ENCODE measurements around the gene LILRB2.

Gene LILRB2

GRCh38 chr19:54316746-54317107, 35.8 kb upstream of the LILRB2 start:
- TF ChIP-seq TSHZ2 (CRISPR knock-in tag; IDR thresholded peaks at IDR 0.05) (no peak), ZC3H10 (CRISPR knock-in tag; IDR thresholded peaks at IDR 0.05) (no peak), RARB (CRISPR knock-in tag; IDR thresholded peaks at IDR 0.05) (no peak), BACH2 (CRISPR knock-in tag; IDR thresholded peaks at IDR 0.05; ENCODE audit: borderline replicate concordance) (no peak), POU6F1 (CRISPR knock-in tag; IDR thresholded peaks at IDR 0.05; ENCODE audit: borderline replicate concordance, low read depth) (no peak), ZNF8 (CRISPR knock-in tag; IDR thresholded peaks at IDR 0.05) (no peak), ZFP3 (CRISPR knock-in tag; IDR thresholded peaks at IDR 0.05) (no peak), ARNTL (CRISPR knock-in tag; IDR thresholded peaks at IDR 0.05; ENCODE audit: borderline replicate concordance, low read depth) (no peak)
- ATAC-seq, result no peak

GRCh38 chr19:54315956-54316355, 35.0 kb upstream of the LILRB2 start:
- no peak for ATAC-seq
- TF ChIP-seq ZFP30 (CRISPR knock-in tag; IDR thresholded peaks at IDR 0.05), result no peak
- TF ChIP-seq ZNF565 (CRISPR knock-in tag; conservative IDR thresholded peaks at IDR 0.05; ENCODE audit: low read depth), result no peak
- TF ChIP-seq OSR1 (CRISPR knock-in tag; IDR thresholded peaks at IDR 0.05), result no peak
- no peak for TF ChIP-seq TOX (CRISPR knock-in tag; IDR thresholded peaks at IDR 0.05; ENCODE audit: borderline replicate concordance)
- TF ChIP-seq CREB5 (CRISPR knock-in tag; IDR thresholded peaks at IDR 0.05; ENCODE audit: low read depth), result no peak
- TF ChIP-seq ARNTL (CRISPR knock-in tag; IDR thresholded peaks at IDR 0.05; ENCODE audit: borderline replicate concordance, low read depth), result no peak
- no peak for TF ChIP-seq SNAI2 (CRISPR knock-in tag; IDR thresholded peaks at IDR 0.05)
- no peak for TF ChIP-seq ISL1 (CRISPR knock-in tag; IDR thresholded peaks at IDR 0.05)
- TF ChIP-seq ZNF70 (CRISPR knock-in tag; IDR thresholded peaks at IDR 0.05), result no peak

- no peak for TF ChIP-seq POU6F1 (CRISPR knock-in tag; IDR thresholded peaks at IDR 0.05; ENCODE audit: borderline replicate concordance, low read depth)
- no peak for TF ChIP-seq ZNF565 (CRISPR knock-in tag; conservative IDR thresholded peaks at IDR 0.05; ENCODE audit: low read depth)
- no peak for TF ChIP-seq CSDC2 (CRISPR knock-in tag; IDR thresholded peaks at IDR 0.05)
- no peak for TF ChIP-seq SNAI2 (CRISPR knock-in tag; IDR thresholded peaks at IDR 0.05)
- TF ChIP-seq TOX (CRISPR knock-in tag; IDR thresholded peaks at IDR 0.05; ENCODE audit: borderline replicate concordance), result no peak
- TF ChIP-seq ZNF70 (CRISPR knock-in tag; IDR thresholded peaks at IDR 0.05), result no peak
- TF ChIP-seq TSHZ2 (CRISPR knock-in tag; IDR thresholded peaks at IDR 0.05), result no peak
- no peak for TF ChIP-seq PPARA (CRISPR knock-in tag; IDR thresholded peaks at IDR 0.05; ENCODE audit: borderline replicate concordance)
- TF ChIP-seq TCF4 (CRISPR knock-in tag; IDR thresholded peaks at IDR 0.05; ENCODE audit: borderline replicate concordance), result no peak
- ATAC-seq, result no peak
These were observed 31.8 kb upstream of the LILRB2 start, which contains the start of gene LILRA5 for GRCh38 chr19:54312436-54313377. Gene LILRA5, minus strand, starts transcription at chr19:54313166. Its CDS starts 147 bp downstream, at chr19:54313019.
